Ecto neural progenitor cell (in vitro differentiated cells): Measurements from ENCODE around the gene JAGN1.
"Not testable (repeated sequence)": the region's sequence is repeated elsewhere in the genome, so short reads cannot be mapped to it uniquely, and the experiment has no call there.

ENCODE experiments used
- DNase-seq: peaks from one replicate; pipeline ENCODE4 v3.0.0-alpha.2; 2018; ENCODE audit warnings: low spot score

JAGN1 gene

GRCh38 chr3:9918261-9919038 lies 28.0 kb downstream of the JAGN1 start:
- no peak for DNase-seq

- DNase-seq, result no peak
Measured at GRCh38 chr3:9928158-9928557, 37.7 kb downstream of the JAGN1 start.

GRCh38 chr3:9930804-9931418 lies 40.5 kb downstream of the JAGN1 start:
- no peak for DNase-seq

GRCh38 chr3:9932535-9932842 lies 42.1 kb downstream of the JAGN1 start:
- no peak for DNase-seq

GRCh38 chr3:9932843-9933560 lies 42.6 kb downstream of the JAGN1 start:
- DNase-seq, result peak; percentile 90

GRCh38 chr3:9933561-9934234 lies 43.3 kb downstream of the JAGN1 start, which contains the start of gene CRELD1:
Gene CRELD1 (plus strand): TSS chr3:9933834. CDS start chr3:9934439, 605 bp downstream.
- DNase-seq, result peak; percentile 97

GRCh38 chr3:9934235-9934621 lies 43.8 kb downstream of the JAGN1 start:
- DNase-seq, result no peak

GRCh38 chr3:9934993-9935392 lies 44.6 kb downstream of the JAGN1 start:
- DNase-seq, result no peak

- no peak for DNase-seq
Measured at GRCh38 chr3:9935966-9936510, 45.6 kb downstream of the JAGN1 start.

GRCh38 chr3:9937486-9938238 lies 47.3 kb downstream of the JAGN1 start:
- no peak for DNase-seq

GRCh38 chr3:9938966-9939365 lies 48.6 kb downstream of the JAGN1 start:
- no peak for DNase-seq

GRCh38 chr3:9939906-9940305 lies 49.5 kb downstream of the JAGN1 start:
- not testable (repeated sequence) for DNase-seq

GRCh38 chr3:9940746-9941145 lies 50.3 kb downstream of the JAGN1 start:
- DNase-seq, result no peak

- DNase-seq, result no peak
Measured at GRCh38 chr3:9942164-9942563, 51.8 kb downstream of the JAGN1 start.

GRCh38 chr3:9942934-9943690 lies 52.7 kb downstream of the JAGN1 start:
- no peak for DNase-seq
